ENCODE measurements around the gene ABCC4.
A peak's percentile ranks its signal among the peaks of the same experiment; 100 is the strongest.

The ABCC4 gene

DNA sequence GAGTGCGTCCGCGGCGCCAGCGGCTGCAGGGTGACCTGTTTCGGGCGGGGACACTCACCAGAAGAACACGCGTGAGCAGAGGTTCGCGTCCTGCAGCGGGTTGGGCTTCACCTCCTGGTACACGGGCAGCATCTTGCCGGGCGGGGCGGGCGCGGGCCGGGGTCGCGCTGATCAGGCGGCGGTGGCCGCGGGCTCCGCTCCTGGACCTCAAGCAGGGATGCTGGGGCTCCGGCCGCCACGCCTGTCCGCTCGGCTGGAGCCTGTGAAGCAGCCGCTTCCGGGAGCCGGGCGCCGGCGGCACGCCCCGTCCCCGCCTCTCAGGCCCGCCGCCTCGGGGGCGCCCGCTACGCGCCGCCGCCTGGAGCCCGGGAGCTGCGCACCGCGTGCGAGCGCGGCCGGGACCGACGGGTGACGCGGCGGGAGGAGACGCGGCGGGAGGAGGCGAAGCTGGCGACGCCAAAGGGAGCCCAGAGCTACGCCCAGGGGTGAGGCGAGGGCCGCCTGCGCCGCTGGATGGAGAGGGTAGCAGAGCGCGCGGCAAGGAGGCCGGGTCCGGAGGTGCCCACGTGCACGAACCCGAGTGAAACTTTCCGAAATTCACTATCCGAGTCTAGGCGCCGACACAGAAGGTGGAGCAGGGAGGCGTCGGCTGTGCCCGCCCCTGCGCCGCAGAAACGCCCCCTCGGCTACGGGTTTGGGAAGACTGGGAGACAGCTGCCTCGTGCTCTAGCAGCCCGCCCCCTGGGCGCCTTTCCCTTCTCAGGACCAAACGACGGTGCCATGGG is at the start of gene ABCC4:
TSS of gene ABCC4 (minus strand) at position 269 of the 785 bp plus-strand sequence. CDS start at position 132, 137 bp downstream.
- peak; percentile 36 for DNase-seq

DNA sequence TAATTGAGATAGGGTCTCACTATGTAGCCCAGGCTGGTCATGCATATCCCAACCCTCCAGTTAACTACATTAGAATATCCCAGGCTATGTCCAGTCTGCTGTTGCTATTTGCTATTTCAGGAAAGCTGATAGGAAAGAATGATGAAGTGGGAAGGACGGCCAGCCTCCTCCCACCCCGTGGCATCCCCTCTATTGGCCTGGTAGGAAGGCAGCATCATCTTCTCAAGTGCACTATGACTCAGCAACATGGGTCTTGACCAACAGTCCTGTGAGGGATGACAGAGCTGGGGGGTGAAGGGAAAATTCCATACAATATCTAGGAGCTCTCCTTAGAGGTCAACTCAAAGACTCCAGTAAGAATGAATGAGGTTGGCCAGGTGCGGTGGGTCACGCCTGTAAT is 48.0 kb upstream of the ABCC4 start:
- no peak for DNase-seq

DNA sequence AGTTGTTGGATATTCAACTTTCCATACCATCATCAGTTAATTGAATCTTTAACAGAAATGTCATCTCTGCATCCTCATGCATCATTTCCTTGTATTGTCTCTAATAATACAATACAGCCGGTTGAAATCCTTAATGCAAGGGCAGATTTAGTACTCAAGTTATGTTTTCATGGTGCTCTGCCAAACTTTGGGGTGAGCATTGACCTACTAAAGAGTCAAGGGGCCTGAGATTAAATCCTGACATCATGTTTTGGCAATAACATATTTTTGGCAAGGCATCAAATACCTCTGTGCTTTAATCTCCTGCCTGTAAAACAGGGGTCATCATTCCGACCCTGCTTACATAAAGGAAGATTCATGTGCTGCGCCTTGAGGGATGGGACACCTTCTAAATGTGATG is 42.7 kb upstream of the ABCC4 start:
- no peak for DNase-seq

DNA sequence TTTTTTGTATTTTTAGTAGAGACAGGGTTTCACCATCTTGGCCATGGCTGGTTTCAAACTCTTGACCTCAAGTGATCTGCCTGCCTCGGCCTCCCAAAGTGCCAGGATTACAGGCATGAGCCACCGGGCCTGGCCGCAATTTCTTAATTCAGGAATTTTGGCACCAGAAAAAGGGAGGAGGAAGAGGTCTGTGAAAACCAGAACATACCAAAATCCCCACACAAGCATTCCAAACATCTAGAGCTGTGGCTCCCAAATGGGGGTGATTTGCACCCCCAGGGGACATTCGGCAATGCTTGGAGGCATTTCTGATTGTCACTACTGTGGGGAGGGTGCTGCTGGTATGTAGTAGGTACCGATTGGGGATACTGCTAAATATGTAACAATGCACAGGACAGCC is 40.2 kb upstream of the ABCC4 start:
- no peak for DNase-seq

- no peak for DNase-seq
Measured at GRCh38 chr13:95338905-95339304, 37.7 kb upstream of the ABCC4 start.

- no peak for DNase-seq
Measured at GRCh38 chr13:95337597-95337996, 36.3 kb upstream of the ABCC4 start.

GRCh38 chr13:95335667-95336066 is 34.4 kb upstream of the ABCC4 start:
- no peak for DNase-seq

GRCh38 chr13:95328386-95328785 is 27.1 kb upstream of the ABCC4 start:
- no peak for DNase-seq

- DNase-seq: no peak
Measured at GRCh38 chr13:95327190-95327589, 25.9 kb upstream of the ABCC4 start.

DNA sequence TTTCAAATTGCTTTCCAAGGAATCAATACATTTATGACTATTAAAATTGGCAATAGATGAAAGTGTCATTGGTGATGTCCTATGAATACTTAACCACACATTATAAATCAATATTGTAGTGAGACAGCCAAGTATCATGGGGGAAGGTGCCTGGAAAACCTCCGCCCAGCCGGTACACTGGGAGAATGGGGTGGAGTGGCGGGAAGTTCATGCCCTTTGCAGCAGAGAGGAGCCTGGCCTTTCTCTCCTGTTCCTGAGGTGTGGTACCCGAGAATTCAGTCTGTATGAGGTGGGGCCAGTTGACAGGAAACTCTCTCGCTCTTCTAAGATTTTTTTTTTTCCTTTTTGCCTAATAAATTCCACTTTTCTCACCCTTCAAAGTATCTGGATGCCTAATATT is 25.4 kb upstream of the ABCC4 start:
- no peak for DNase-seq

DNA sequence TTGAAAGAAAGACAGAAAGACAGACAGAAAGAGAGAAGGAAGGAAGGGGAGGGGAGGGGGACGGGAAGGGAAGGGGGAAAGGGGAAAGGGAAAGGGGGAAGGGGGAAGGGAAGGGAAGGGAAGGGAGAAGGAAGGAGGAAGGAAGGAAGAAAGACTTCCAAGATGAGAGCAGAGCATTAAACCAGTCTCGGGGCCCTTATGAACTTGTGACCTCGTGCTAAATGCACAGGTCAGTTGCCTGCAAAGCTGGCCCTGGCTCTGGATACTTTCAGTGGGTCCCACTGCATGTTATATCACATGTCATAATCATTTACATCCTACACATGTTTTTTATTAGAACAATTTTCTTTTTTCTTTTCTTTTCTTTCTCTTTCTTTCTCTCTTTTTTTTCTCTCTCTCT is 24.2 kb upstream of the ABCC4 start:
- DNase-seq: no peak

DNA sequence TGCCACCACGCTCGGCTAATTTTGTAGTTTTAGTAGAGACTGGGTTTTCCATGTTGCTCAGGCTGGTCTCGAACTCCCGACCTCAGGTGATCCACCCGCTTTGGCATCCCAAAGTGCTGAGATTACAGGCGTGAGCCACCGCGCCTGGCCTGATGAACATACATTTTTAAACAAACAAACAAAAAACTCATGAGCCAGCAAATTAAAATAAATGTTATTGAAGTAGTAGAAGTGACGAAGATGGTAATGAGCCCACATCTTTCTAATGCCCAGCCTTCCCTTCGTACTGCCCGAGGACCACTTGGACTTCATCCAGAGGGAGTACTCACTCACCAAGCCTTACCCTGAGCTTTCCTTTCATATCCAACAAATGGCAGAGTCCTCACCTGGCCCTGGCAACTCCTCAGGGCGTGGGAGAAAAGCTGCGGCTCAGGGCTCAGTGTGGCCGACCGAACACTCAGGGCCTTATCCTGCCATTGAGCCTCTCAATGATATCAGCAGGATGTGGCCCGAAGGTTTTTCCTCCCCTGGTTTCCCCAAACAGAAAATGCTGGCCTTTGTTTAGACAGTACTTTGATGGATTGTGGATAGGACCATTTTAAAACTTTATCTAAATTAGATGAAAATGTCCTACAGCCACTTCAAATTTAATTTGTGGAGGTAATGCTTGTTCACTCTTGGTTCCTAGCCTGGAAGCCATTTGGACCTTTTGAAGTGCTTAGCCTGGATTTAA is 22.8 kb upstream of the ABCC4 start:
- DNase-seq: no peak

GRCh38 chr13:95319551-95320274 is 18.5 kb upstream of the ABCC4 start:
- DNase-seq: no peak

DNA sequence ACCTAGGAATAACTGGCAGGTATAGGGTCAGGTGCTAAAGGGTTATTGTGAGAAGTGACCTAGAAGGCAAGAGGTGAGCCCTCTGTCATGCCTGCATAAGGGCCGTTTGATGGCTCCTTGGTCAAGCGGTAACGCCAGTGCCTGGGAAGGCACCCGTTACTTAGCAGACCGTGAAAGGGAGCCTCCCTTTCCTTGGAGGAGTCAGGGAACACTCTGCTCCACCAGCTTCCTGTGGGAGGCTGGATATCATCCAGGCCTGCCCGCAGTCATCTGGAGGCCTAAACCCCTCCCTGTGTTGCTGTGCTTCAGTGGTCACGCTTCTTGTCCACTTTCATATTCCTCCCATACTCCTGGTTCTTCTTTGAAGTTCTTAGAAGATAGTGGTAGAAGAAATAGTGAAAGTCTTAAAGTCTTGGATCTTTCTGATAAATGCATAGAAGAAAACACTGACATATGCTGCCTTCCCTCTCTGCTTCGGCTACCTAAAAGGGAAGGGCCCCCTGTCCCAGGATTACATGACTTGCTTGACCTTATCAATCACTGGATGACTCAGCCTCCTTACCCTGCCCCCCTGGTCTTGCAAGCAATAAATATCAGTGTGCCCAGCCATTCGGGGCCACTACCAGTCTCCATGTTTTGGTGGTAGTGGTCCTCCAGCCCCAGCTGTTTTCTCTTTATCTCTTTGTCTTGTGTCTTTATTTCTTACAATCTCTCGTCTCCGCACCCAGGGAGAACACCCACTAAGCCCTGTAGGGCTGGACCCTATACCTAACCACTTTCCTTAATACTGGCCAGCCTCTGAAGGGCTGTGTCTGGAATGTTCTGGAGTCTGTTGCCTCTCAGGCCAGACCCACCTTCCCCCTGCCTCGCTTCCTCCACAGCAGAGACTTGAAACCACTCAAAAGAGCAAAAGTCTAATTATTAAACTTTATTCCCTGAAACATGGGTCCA is 16.1 kb upstream of the ABCC4 start:
- no peak for DNase-seq

DNA sequence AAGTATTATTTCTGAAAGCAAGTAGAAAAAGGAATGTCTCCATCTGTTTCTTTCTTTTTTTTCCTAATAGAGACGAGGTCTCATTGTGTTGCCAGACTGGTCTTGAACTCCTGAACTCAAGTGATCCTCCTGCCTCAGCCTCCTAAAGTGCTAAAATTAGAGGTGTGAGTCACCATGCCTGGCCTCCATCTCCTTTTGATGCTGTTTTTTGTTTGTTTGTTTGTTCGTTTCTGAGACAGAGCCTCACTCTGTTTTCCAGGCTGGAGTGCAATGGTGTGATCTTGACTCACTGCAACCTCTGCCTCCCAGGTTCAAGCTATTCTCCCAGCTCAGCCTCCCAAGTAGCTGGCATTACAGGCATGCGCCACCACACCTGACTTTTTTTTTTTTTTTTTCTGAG is 14.5 kb upstream of the ABCC4 start:
- DNase-seq: no peak

GRCh38 chr13:95307507-95307906 is 6.3 kb upstream of the ABCC4 start:
- no peak for DNase-seq

- no peak for DNase-seq
Measured at GRCh38 chr13:95304453-95304852, 3.2 kb upstream of the ABCC4 start.

GRCh38 chr13:95301968-95302393 is 730 bp upstream of the ABCC4 start:
- no peak for DNase-seq

GRCh38 chr13:95300625-95301182 is 547 bp downstream of the ABCC4 start:
- peak; percentile 36 for DNase-seq

DNA sequence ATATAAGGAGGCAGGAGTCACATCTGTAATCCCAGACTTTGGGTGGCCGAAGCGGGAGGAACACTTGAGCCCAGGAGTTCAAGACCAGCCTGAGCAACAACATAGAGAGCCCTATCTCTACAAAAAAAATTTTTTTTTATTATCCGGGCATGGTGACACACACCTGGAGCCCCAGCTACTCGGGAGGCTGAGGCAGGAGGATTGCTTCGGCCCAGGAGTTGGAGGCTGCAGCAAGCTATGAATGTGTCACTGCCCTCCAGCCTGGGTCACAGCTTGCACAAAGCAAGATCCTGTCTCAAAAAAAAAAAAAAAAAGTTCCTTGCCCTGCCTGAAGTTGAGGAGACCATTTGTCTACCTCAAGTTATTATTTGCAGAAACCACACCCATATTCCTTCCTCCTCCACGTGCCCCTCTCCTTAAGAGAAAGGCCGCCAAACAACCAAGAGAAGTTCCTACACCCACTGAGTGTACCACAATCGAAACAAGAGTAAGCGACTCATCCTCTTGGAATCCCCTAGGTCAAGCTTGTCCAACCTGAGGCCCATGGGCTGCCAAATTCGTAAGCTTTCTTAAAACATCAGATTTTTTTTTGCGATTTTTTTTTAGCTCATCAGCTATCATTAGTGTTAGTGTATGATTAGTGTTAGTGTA is 2.2 kb downstream of the ABCC4 start:
- no peak for DNase-seq

DNA sequence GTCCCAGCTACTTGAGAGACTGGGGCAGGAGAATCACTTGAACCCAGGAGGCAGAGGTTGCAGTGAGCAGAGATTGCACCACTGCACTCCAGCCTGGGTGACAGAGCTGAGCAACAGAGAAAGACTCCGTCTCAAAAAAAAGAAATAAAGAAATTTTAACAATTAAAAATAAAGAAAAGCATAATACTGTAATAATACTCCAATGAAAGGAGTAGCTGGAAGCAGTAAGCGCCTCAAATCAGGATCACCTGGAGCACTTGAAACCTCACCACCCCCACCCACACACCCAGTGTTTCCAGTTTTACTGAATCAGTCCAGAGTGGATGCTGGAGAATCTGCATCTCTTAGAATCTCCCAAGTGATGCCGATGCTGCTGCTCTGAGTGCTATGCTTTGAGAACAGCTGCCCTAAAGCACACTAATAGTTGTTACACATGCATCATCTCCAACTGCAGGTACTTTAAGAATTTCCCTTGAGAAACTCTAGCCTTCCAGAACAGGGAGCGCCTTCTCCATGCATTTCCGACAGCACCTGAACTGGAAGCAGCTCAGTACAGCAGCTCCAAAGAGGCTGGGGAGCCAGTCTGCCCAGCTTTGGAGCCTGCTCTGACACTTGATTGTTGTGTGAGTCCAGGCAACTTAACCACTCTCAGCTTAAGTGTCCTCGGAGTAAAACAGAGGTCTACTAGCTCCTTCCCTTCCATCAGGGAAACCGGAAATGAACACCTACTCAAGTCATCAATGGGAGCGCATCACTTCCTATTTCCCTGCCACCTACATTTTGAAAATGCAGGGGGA is 2.9 kb downstream of the ABCC4 start:
- no peak for DNase-seq
